HT1080 (cell line): ENCODE measurements around the gene PTPRB. TPM values are rescaled to one million over a fixed set of nuclear protein-coding genes. Genes with fewer than 3 reads are reported as not detected.

Experiments used
- DNase-seq: peaks from one replicate; pipeline ENCODE4 v3.0.0-alpha.2; 2015; ENCODE audit warnings: low read depth
- total RNA-seq: library from RNA; depleted of rRNA; stranded (reverse); fragments of >200 nt; shearing (Covaris generic); gene quantifications from 2 replicates; pipeline ENCODE4 v1.2.3, GENCODE V29; 2014

The PTPRB gene
- total RNA-seq, 1 experiment from 2014 or later = 0.87 TPM

- no peak for DNase-seq
These were observed 7.6 kb upstream of the PTPRB start for GRCh38 chr12:70644861-70645260.

- no peak for DNase-seq
These were observed 6.7 kb upstream of the PTPRB start for GRCh38 chr12:70643939-70644338.

DNA sequence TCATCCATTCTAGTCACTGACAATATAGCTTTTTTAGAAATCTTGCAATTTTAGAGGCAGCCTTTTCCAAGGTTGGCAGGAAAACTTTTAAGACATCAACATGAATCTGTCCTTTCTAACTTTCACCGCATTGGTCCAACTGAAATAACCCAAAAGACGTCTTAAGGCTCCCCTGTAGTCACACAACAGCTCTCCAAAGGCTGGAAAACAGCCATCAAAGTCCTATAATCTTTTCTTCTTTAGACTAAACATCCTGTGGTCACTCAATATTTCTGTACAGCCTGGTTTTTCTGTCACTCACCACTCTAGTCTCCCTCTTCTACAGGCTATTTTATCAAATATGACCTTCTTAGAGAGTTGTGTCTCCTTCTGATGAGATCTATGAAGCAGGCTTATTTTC is 4.5 kb upstream of the PTPRB start:
- DNase-seq = no peak

DNA sequence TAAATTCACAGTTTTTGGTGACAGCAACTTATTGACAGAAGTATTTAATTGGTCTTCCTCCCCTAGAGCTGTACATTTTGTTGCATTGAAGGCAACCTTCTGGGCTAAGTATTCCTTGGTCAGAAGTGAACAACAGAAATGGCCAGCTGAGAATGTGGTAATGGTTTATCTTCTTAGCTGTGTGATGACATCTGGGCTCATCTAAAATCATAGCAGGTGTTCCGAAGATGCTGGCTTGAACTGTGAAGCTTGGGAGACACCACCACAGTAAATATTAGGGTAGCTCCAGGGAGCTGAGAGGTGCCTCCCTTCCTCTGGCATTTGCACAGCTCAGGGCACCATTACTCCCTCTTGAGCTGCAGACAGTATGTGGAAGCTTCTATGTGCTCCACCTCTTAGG is 3.7 kb upstream of the PTPRB start:
- no peak for DNase-seq

GRCh38 chr12:70639535-70639934 is 2.3 kb upstream of the PTPRB start:
- no peak for DNase-seq

- DNase-seq = peak; percentile 72
These were observed 1.6 kb upstream of the PTPRB start for GRCh38 chr12:70638639-70639360.

DNA sequence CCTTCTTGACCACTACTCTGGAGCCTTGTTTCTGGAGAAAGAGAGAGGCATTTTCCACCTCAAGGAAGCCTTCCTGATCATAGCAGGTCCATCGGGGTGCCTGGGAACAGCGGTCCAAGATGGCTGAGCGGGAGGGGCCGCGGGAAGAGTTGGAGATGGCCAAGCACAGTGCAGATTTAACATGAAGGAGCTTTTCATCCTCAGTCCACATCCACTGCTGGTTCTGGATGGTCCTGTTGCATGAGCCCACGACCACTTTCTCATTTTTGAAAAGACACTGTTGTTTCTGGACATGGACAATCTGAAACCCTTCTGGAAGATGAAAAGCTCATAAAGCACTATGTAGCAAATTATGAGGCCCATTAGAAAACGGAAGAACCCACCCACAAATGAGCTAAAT is 1.5 kb downstream of the PTPRB start:
- DNase-seq = no peak

- no peak for DNase-seq
These were observed 8.3 kb downstream of the PTPRB start for GRCh38 chr12:70628701-70629480.

DNA sequence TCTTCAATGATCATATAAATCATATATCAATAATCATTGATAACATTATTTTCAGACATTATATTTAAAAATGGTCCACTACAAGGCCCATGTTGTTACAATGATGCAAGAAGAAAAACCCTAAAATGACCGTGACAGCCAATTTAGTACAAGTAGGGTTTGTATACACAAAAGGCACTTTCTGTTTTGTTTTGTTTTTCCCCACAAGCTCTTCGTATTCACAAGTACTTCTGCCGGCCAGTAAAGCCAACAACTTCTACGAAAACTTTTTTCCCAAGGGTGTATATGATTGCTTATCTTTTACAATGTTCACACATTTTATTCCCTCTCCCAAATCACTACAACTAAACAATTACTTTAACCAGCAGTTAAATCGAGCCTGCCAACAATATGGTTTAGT is 9.6 kb downstream of the PTPRB start:
- DNase-seq = no peak

GRCh38 chr12:70626180-70626579 is 11.0 kb downstream of the PTPRB start:
- no peak for DNase-seq

DNA sequence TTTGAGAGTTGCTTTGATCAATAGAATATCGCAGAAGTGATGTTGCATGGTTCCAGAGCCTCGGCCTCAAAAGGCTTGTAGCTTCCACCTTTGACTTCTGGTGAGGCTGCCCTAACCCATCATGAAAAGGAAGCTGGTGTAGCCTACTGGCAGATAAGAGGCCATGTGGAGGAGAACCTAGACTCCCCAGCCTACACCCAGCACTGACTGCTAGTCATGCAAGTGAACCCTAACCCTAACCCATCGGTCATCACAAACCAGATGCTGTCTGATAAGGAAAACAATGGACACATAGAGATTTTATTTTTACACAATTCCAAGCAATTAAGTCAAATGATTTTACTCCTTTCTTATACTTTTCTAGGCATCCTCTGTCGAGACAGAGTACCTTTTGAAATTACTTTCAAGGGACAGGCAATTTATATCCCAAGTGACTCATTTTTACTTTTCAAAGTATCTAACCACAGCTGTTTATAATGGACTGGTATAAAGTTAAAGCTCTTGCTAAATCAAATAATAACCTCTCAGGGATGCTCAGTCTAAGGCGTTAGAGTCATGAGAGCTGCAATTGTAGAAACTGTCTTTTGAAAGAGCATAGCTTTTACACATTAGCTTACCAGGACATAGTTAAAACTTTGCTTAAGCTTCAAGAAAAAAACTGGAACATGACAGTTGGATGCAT is 17.6 kb downstream of the PTPRB start:
- DNase-seq = peak; percentile 32

GRCh38 chr12:70618371-70618770 is 18.9 kb downstream of the PTPRB start:
- DNase-seq = no peak

GRCh38 chr12:70617450-70617849 is 19.8 kb downstream of the PTPRB start:
- no peak for DNase-seq

- DNase-seq = no peak
These were observed 21.9 kb downstream of the PTPRB start for GRCh38 chr12:70615174-70615866.

GRCh38 chr12:70609739-70610491 is 27.3 kb downstream of the PTPRB start:
- DNase-seq = no peak

DNA sequence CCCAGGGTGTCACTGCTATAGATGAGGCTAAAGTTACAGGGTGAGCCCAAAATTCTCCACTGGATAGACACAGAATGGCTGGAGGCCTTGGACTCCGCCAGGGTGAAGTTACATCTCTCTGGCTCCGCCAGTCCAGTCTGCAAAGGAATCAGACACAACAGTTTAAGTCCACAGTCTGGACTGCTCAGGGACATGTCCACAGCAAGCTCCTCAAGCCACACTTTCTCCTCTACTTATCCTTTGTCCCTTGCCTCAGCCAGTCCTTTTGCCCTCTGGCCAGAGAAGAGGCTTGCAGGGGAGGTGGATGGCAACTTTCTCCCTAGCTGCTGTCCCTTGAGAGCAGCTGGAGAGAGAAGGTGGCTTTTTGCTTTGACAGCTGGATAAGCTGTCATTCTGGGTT is 28.0 kb downstream of the PTPRB start:
- DNase-seq = no peak

DNA sequence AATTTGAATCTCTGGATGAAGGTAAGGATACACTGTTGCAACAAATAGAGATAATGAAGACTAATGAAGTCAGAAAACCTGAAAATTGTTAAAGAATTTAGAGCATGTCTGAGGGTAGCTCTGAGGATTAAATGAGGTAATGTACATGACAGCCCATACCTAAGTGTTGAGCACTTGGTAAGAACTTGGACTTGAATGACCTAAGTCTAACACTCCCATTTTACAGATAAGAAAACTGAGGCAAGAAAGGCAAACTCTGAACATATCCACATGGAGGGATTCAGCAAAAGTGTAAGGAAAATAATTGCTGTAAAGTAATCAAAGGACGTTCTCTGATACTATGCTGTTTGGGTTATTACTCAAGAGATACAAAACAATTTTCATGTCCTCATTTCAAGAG is 29.0 kb downstream of the PTPRB start:
- no peak for DNase-seq

- DNase-seq = no peak
These were observed 30.1 kb downstream of the PTPRB start for GRCh38 chr12:70607107-70607506.

- peak; percentile 59 for DNase-seq
These were observed 31.3 kb downstream of the PTPRB start for GRCh38 chr12:70605976-70606375.

- no peak for DNase-seq
These were observed 32.6 kb downstream of the PTPRB start for GRCh38 chr12:70604662-70605061.

- DNase-seq = no peak
These were observed 34.2 kb downstream of the PTPRB start for GRCh38 chr12:70603044-70603443.
